ENCODE results near the gene CXCR4.

- TF ChIP-seq CTCF (IDR thresholded peaks at IDR 0.05) (no peak), POLR2A (IDR thresholded peaks at IDR 0.05) (no peak)
Measured at GRCh38 chr2:136122661-136123060, 4.7 kb upstream of the CXCR4 start.

All from testis (tissue), 2 donors.